PC-9 (cell line): ENCODE measurements around the gene ERC2. TPM values are rescaled to one million over a fixed set of nuclear protein-coding genes. Genes with fewer than 3 reads are reported as not detected.

Experiments
- BruUV-seq: library from RNA; stranded (reverse); fragments of 400-500 nt; replicated peaks from 2 replicates; lab custom pipeline; 2021; lab: Mats Ljungman, UMichigan
- CTCF ChIA-PET: fragments of 300-600 bp; sonication (Branson Sonifier 250); formaldehyde crosslinking; loops from one replicate; lab custom pipeline; 2022; ENCODE audit warnings: antibody characterized with exemption; lab: Charles Lee
- POLR2A ChIA-PET: fragments of 300-600 bp; sonication (Branson Sonifier 250); formaldehyde crosslinking; loops from one replicate; lab custom pipeline; 2022; ENCODE audit warnings: antibody characterized with exemption; ENCODE audit not compliant: unreplicated experiment; lab: Charles Lee
- DNase-seq, 2 experiments: peaks; one replicate each; pipeline versions ENCODE4 v3.0.0 to v3.0.0-alpha.2; 2015 to 2022; ENCODE audit warnings: mixed read lengths in 1 of 2
- H2AFZ ChIP-seq: fragments of 200-600 bp; sonication (generic); 2 replicates; pipeline ENCODE4 v1.8.1; 2017; ENCODE audit warnings: antibody characterized with exemption
- H3F3A ChIP-seq: fragments of 200-600 bp; sonication (generic); 2 replicates; pipeline ENCODE4 v1.8.1; 2017; ENCODE audit warnings: antibody characterized with exemption, mild to moderate bottlenecking, low read depth; ENCODE audit not compliant: insufficient read depth
- H3K27ac ChIP-seq: fragments of 200-600 bp; sonication (generic); 2 replicates; pipeline ENCODE4 v1.6.1; 2016; ENCODE audit warnings: mixed run types
- H3K27me3 ChIP-seq: fragments of 200-600 bp; sonication (generic); 2 replicates; pipeline ENCODE4 v1.6.1; 2016; ENCODE audit warnings: low read depth, mixed run types; ENCODE audit not compliant: insufficient read depth
- H3K36me3 ChIP-seq: fragments of 200-600 bp; sonication (generic); 2 replicates; pipeline ENCODE4 v1.6.1; 2016; ENCODE audit warnings: low read depth, mixed run types
- H3K4me1 ChIP-seq: fragments of 200-600 bp; sonication (generic); replicated peaks from 2 replicates; pipeline ENCODE4 v1.6.1; 2016; ENCODE audit warnings: mixed run types; ENCODE audit not compliant: insufficient read depth
- H3K4me2 ChIP-seq: fragments of 200-600 bp; sonication (generic); 2 replicates; pipeline ENCODE4 v1.6.1; 2017; ENCODE audit warnings: mixed run types
- H3K4me3 ChIP-seq: fragments of 200-600 bp; sonication (generic); 2 replicates; pipeline ENCODE4 v1.6.1; 2016; ENCODE audit warnings: mixed run types
- H3K79me2 ChIP-seq: fragments of 200-600 bp; sonication (generic); 2 replicates; pipeline ENCODE4 v1.6.1; 2017; ENCODE audit warnings: low read depth, mixed run types
- H3K9me2 ChIP-seq: fragments of 200-600 bp; sonication (generic); 2 replicates; pipeline ENCODE4 v1.8.1; 2017; ENCODE audit warnings: mild to moderate bottlenecking; ENCODE audit not compliant: insufficient read depth
- H3K9me3 ChIP-seq: fragments of 200-600 bp; sonication (generic); 2 replicates; pipeline ENCODE4 v1.8.1; 2016; ENCODE audit warnings: low read depth; ENCODE audit not compliant: insufficient read depth
- H4K20me1 ChIP-seq: fragments of 200-600 bp; sonication (generic); 2 replicates; pipeline ENCODE4 v1.8.1; 2017; ENCODE audit not compliant: insufficient read depth
- CTCF ChIP-seq: fragments of 200-600 bp; sonication (generic); conservative IDR thresholded peaks from 2 replicates; pipeline ENCODE4 v1.6.1; 2017; ENCODE audit warnings: mixed run types, antibody characterized with exemption, mild to moderate bottlenecking, moderate library complexity
- EZH2 ChIP-seq: fragments of 200-600 bp; sonication (generic); IDR thresholded peaks from 2 replicates; pipeline ENCODE4 v1.8.0; 2017; ENCODE audit warnings: antibody characterized with exemption, low read depth
- intact Hi-C: fragments of 100-400 bp; cut with micrococcal nuclease; formaldehyde crosslinking; loops from one replicate; pipeline ENCODE4 v1.10.0; 2022; ENCODE audit not compliant: unreplicated experiment
- total RNA-seq: library from RNA; stranded (reverse); gene quantifications from 2 replicates; pipeline ENCODE4 v1.2.3, GENCODE V29; 2021

Gene ERC2
- total RNA-seq, 1 experiment from 2014 or later = 1.4 TPM

GRCh38 chr3:55894605-55895004 is 573.7 kb downstream of the ERC2 start:
- CTCF ChIA-PET = no interaction called here
- peaks cover 9% of the 10 kb centered on the region; the same call in 1 of the 2 replicates for H3K4me1 ChIP-seq
- H3K9me3 ChIP-seq = no peaks in the 10 kb centered on the region
- no peaks in the 10 kb centered on the region for H3F3A ChIP-seq
- H4K20me1 ChIP-seq = no peaks in the 10 kb centered on the region
- H2AFZ ChIP-seq = no peak overlapping the region
- POLR2A ChIA-PET = no interaction called here
- H3K27me3 ChIP-seq = no peaks in the 10 kb centered on the region
- no peaks in the 10 kb centered on the region; the same call in 1 of the 2 replicates for H3K36me3 ChIP-seq
- no peak for DNase-seq
- intact Hi-C loops = loop anchor here (5.0 kb wide), 3 partner anchors 358 to 1467 kb away; no protein-coding TSS in a partner anchor
- H3K79me2 ChIP-seq = no peaks in the 10 kb centered on the region
- no TSS peak for BruUV-seq
- no peak overlapping the region for H3K4me2 ChIP-seq
- no peaks in the 10 kb centered on the region for H3K9me2 ChIP-seq
- TF ChIP-seq CTCF (no peak), EZH2 (no peak)
- H3K27ac ChIP-seq = no peak overlapping the region
- H3K4me3 ChIP-seq = no peak overlapping the region

GRCh38 chr3:55893045-55893664 is 575.1 kb downstream of the ERC2 start:
- BruUV-seq = no TSS peak
- Histone ChIP-seq H3K4me3 (no peak overlapping the region), H3K27ac (no peak overlapping the region), H3K27me3 (no peaks in the 10 kb centered on the region), H4K20me1 (no peaks in the 10 kb centered on the region), H3K9me3 (no peaks in the 10 kb centered on the region), H3K4me2 (no peak overlapping the region), H2AFZ (no peak overlapping the region), H3F3A (no peaks in the 10 kb centered on the region), H3K4me1 (peaks cover 9% of the 10 kb centered on the region; the same call in 1 of the 2 replicates), H3K9me2 (no peaks in the 10 kb centered on the region), H3K79me2 (no peaks in the 10 kb centered on the region), H3K36me3 (no peaks in the 10 kb centered on the region; the same call in 1 of the 2 replicates)
- intact Hi-C loops = no loop called here
- ChIA-PET POLR2A (no interaction called here), CTCF (no interaction called here)
- TF ChIP-seq CTCF (no peak), EZH2 (no peak)
- DNase-seq = no peak

GRCh38 chr3:55891106-55891505 is 577.2 kb downstream of the ERC2 start:
- no TSS peak for BruUV-seq
- 0 out of 2 replicates have a peak, but pooled peaks cover 2% of the 10 kb centered on the region for H3F3A ChIP-seq
- no peaks in the 10 kb centered on the region for H3K36me3 ChIP-seq
- intact Hi-C loops = no loop called here
- no peaks in the 10 kb centered on the region for H4K20me1 ChIP-seq
- no peak overlapping the region for H2AFZ ChIP-seq
- H3K4me3 ChIP-seq = no peak overlapping the region
- TF ChIP-seq CTCF (no peak), EZH2 (no peak)
- CTCF ChIA-PET = no interaction called here
- no peaks in the 10 kb centered on the region for H3K79me2 ChIP-seq
- H3K9me2 ChIP-seq = no peaks in the 10 kb centered on the region; the same call in 1 of the 2 replicates
- H3K27ac ChIP-seq = no peak overlapping the region
- no peaks in the 10 kb centered on the region for H3K27me3 ChIP-seq
- H3K9me3 ChIP-seq = no peaks in the 10 kb centered on the region
- no peak overlapping the region for H3K4me2 ChIP-seq
- peaks cover 4% of the 10 kb centered on the region for H3K4me1 ChIP-seq
- POLR2A ChIA-PET = no interaction called here
- no peak for DNase-seq
